Tibial nerve (tissue), 4 donors: ENCODE results near the gene ABCC10.

Experiments
- CTCF ChIP-seq, 5 experiments: fragments of 200-600 bp in 3 of 5; fragments of 450-650 bp in 2 of 5; sonication (generic) in 3 of 5; IDR thresholded peaks; one replicate each; pipeline ENCODE4 v1.5.1; 2016 to 2019; ENCODE audit warnings: antibody characterized with exemption in 5 of 5, mild to moderate bottlenecking in 3 of 5, moderate library complexity in 2 of 5
- EP300 ChIP-seq, 2 donors: sonication (generic); formaldehyde crosslinking; IDR thresholded peaks; one replicate each; pipeline ENCODE4 v1.6.1; 2017; ENCODE audit warnings: antibody characterized with exemption in 2 of 2, mild to moderate bottlenecking in 1 of 2
- POLR2A ChIP-seq, 2 donors: fragments of 450-650 bp; IDR thresholded peaks; one replicate each; pipeline ENCODE4 v1.6.1; 2017; ENCODE audit warnings: antibody characterized with exemption in 2 of 2, mild to moderate bottlenecking in 2 of 2, moderate library complexity in 2 of 2

GRCh38 chr6:43434001-43434840, 6.9 kb downstream of the ABCC10 start:
- TF ChIP-seq CTCF (IDR thresholded peaks at IDR 0.05) (no peak), EP300 (IDR thresholded peaks at IDR 0.05) (no peak), POLR2A (IDR thresholded peaks at IDR 0.05) (no peak)
